A673 (cell line): ENCODE data around the gene AGPAT2. TPM values are rescaled to one million over a fixed set of nuclear protein-coding genes. Genes with fewer than 3 reads are reported as not detected.
A peak's percentile ranks its signal among the peaks of the same experiment; 100 is the strongest.

Source experiments
- Bru-seq: library from RNA; stranded (reverse); fragments of 400-500 nt; gene quantifications from one replicate; lab custom pipeline; 2021; lab: Mats Ljungman, UMichigan
- BruChase-seq, 2 experiments: library from RNA; stranded (reverse); fragments of 400-500 nt; gene quantifications; one replicate each; lab custom pipeline; 2021; lab: Mats Ljungman, UMichigan
- BruUV-seq: library from RNA; stranded (reverse); fragments of 400-500 nt; replicated peaks from 2 replicates; lab custom pipeline; 2021; lab: Mats Ljungman, UMichigan
- CTCF ChIA-PET: fragments of 300-600 bp; sonication (Branson Sonifier 250); formaldehyde crosslinking; loops from one replicate; lab custom pipeline; 2022; ENCODE audit warnings: antibody characterized with exemption; lab: Charles Lee
- POLR2A ChIA-PET: fragments of 300-600 bp; sonication (Branson Sonifier 250); formaldehyde crosslinking; loops from one replicate; lab custom pipeline; 2022; ENCODE audit warnings: antibody characterized with exemption; ENCODE audit not compliant: low non-redundant PET; lab: Charles Lee
- DNase-seq: peaks from one replicate; pipeline ENCODE4 v3.0.0-alpha.2; 2015; ENCODE audit warnings: low spot score
- H3K27ac ChIP-seq: fragments of 200-600 bp; sonication (generic); 2 replicates; pipeline ENCODE4 v1.5.1; 2016; ENCODE audit warnings: mixed run types, low read depth, mild to moderate bottlenecking, mixed read lengths, antibody characterized with exemption, low read length; ENCODE audit not compliant: poor library complexity, severe bottlenecking
- H3K27me3 ChIP-seq: fragments of 200-600 bp; sonication (generic); replicated peaks from 2 replicates; pipeline ENCODE4 v1.6.1; 2017; ENCODE audit warnings: mixed run types, low read depth, mild to moderate bottlenecking, mixed read lengths, antibody characterized with exemption, low read length; ENCODE audit not compliant: insufficient read depth, poor library complexity
- H3K36me3 ChIP-seq: fragments of 200-600 bp; sonication (generic); 2 replicates; pipeline ENCODE4 v1.6.1; 2016; ENCODE audit warnings: mixed run types, mild to moderate bottlenecking, mixed read lengths, antibody characterized with exemption, low read length; ENCODE audit not compliant: insufficient read depth, poor library complexity, severe bottlenecking
- H3K4me1 ChIP-seq: fragments of 200-600 bp; sonication (generic); 2 replicates; pipeline ENCODE4 v1.6.1; 2017; ENCODE audit warnings: mixed run types, mild to moderate bottlenecking, mixed read lengths, antibody characterized with exemption, low read length; ENCODE audit not compliant: insufficient read depth, poor library complexity, severe bottlenecking
- H3K4me3 ChIP-seq: fragments of 200-600 bp; sonication (generic); 2 replicates; pipeline ENCODE4 v1.5.1; 2016; ENCODE audit warnings: low read depth, mixed run types, mild to moderate bottlenecking, mixed read lengths, low read length; ENCODE audit not compliant: poor library complexity, severe bottlenecking
- H3K9me3 ChIP-seq: fragments of 200-600 bp; sonication (generic); 2 replicates; pipeline ENCODE4 v1.6.1; 2016; ENCODE audit warnings: mixed run types, low read depth, mild to moderate bottlenecking, mixed read lengths, antibody characterized with exemption, low read length; ENCODE audit not compliant: poor library complexity, severe bottlenecking
- EZH2 ChIP-seq: fragments of 200-600 bp; sonication (generic); IDR thresholded peaks from 2 replicates; pipeline ENCODE4 v1.6.1; 2017; ENCODE audit warnings: borderline replicate concordance, low read depth, mild to moderate bottlenecking, mixed read lengths, antibody characterized with exemption, low read length; ENCODE audit not compliant: poor library complexity, severe bottlenecking
- intact Hi-C: fragments of 100-400 bp; cut with micrococcal nuclease; formaldehyde crosslinking; loops from one replicate; pipeline ENCODE4 v1.10.0; 2022; ENCODE audit not compliant: unreplicated experiment
- long read RNA-seq: library from polyadenylated mRNA; stranded (forward); transcript quantifications from one replicate; pipeline ENCODE4 v2.0.0, GENCODE V29; 2022
- total RNA-seq: library from RNA; stranded (reverse); gene quantifications from 2 replicates; pipeline ENCODE4 v1.2.3, GENCODE V29; 2021
- TF ChIP-seq, protein P1 (sequence below): fragments of 300-800, 200-600 bp; sonication (generic); conservative IDR thresholded peaks from 2 replicates; pipeline ENCODE4 v1.5.1; 2017; ENCODE audit warnings: low read depth, mild to moderate bottlenecking, antibody characterized with exemption, low read length, moderate library complexity, mixed read lengths

AGPAT2 gene
- total RNA-seq (56.0 and 57.7 TPM in 2 replicates), Bru-seq, nascent RNA (percentile 49 among the genes with signal in this experiment), BruChase-seq, experiment 1, labeled RNA remaining after a 2-hour chase (percentile 54 among the genes with signal in this experiment), BruChase-seq, experiment 2, labeled RNA remaining after a 6-hour chase (percentile 56 among the genes with signal in this experiment)
- long read RNA-seq, transcript AGPAT2-202 (6 exons, 1,512 nt): major isoform, 196 of 228 reads
- long read RNA-seq, transcript AGPAT2-201 (5 exons, 1,391 nt): minor isoform, 20 of 228 reads
- long read RNA-seq, partial matches to known transcripts: 1 of 228 reads
- long read RNA-seq, other reads (novel, unspliced or antisense): 11 of 228 reads

DNA sequence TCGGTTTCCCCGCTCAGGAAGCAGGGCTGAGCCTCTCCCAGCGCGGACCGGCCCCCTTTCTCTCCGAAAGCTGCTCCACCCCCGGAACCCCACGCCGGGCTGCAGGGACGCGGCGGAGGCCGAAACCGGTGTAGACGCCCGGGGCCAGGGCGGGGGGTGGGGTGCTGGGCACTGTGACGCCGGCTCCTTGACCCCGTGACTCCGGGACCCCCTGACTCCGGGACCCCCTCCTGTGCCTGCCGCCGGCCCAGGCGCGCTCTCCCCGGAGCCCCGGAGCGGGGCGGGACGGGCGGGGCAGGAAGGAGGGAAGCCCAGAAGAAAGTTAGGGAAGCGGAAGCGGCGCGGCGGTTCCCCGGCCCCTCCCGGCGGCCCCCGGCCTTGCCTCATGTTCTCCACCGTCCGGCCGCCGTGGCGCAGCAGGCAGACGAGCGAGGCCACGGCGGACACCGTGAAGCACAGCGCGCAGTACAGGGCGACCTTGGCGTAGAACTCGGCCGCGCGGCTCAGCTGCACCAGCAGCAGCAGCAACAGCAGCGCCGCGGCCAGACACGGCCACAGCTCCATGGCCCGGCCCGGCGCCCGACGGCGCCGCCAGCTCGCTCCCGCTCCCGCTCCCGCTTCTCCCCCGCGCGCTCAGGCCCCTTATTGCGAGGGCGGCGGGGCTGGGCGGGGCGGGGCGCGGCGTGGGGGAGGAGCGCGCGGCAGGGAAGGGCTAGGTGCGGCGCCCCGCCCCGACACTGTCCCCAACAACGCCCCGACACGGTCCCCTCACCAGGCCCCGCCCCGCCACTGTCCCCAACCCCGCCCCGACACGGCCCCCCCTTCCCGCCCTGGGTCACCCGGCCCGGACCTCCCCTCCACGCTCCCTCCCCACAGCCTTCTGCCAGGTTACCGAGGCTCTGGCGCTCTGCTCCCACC is at the start of gene AGPAT2:
TSS of gene AGPAT2 (minus strand) at position 664 of the 918 bp plus-strand sequence. CDS start at position 564, 100 bp downstream.
- no peaks in the 10 kb centered on the region for H3K36me3 ChIP-seq
- peak; percentile 82 for DNase-seq
- POLR2A ChIA-PET: no interaction called here
- BruUV-seq: no TSS peak
- H3K9me3 ChIP-seq: no peaks in the 10 kb centered on the region
- TF ChIP-seq EZH2: no peak
- CTCF ChIA-PET: no interaction called here
- intact Hi-C loops: no loop called here
- H3K4me1 ChIP-seq: peaks cover 6% of the 10 kb centered on the region
- H3K27ac ChIP-seq: peak within 1 kb of the TSS; percentile 87
- H3K4me3 ChIP-seq: peak within 1 kb of the TSS; percentile 77
- no peaks in the 10 kb centered on the region for H3K27me3 ChIP-seq

DNA sequence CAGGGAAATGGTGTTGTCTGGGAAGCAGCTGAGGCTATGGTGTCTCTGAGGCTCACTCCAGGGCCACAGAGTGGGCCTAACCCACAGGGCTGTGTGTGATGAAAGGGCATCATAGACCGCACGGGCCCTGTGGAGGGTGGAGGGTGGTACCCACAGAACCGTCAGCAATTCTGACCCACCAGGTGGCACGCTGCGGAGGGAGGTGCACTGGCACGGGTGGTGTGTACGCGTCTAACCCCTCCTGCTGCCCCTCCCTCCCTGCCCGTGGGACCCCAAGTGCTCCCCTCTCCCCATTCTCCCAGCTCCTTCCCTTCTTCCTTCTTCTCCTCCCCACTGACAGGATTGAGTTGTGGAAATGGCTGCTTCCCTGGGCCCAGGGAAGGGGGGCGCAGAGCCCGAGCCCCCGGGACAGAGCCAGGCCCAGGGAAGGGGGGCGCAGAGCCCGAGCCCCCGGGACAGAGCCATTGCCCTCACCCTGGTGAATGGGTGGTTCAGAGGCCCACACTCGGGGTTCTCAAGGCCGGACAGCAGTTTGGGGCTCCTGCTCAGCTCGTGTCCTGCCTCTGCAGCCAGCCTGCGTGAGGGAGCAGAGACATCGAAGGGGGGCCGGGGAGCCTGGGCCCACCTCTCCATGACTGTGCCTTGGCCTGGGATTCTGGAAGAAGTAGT is 48.7 kb upstream of the AGPAT2 start:
- POLR2A ChIA-PET: no interaction called here
- no TSS peak for BruUV-seq
- no peak overlapping the region for H3K4me3 ChIP-seq
- no peak for DNase-seq
- H3K9me3 ChIP-seq: no peaks in the 10 kb centered on the region
- no peaks in the 10 kb centered on the region for H3K36me3 ChIP-seq
- H3K4me1 ChIP-seq: peaks cover under 1% of the 10 kb centered on the region
- no peak for TF ChIP-seq EZH2
- TF ChIP-seq, protein P1, sequence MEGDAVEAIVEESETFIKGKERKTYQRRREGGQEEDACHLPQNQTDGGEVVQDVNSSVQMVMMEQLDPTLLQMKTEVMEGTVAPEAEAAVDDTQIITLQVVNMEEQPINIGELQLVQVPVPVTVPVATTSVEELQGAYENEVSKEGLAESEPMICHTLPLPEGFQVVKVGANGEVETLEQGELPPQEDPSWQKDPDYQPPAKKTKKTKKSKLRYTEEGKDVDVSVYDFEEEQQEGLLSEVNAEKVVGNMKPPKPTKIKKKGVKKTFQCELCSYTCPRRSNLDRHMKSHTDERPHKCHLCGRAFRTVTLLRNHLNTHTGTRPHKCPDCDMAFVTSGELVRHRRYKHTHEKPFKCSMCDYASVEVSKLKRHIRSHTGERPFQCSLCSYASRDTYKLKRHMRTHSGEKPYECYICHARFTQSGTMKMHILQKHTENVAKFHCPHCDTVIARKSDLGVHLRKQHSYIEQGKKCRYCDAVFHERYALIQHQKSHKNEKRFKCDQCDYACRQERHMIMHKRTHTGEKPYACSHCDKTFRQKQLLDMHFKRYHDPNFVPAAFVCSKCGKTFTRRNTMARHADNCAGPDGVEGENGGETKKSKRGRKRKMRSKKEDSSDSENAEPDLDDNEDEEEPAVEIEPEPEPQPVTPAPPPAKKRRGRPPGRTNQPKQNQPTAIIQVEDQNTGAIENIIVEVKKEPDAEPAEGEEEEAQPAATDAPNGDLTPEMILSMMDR: no peak
- H3K27me3 ChIP-seq: no peaks in the 10 kb centered on the region
- CTCF ChIA-PET: no interaction called here
- intact Hi-C loops: no loop called here
- H3K27ac ChIP-seq: no peak overlapping the region

DNA sequence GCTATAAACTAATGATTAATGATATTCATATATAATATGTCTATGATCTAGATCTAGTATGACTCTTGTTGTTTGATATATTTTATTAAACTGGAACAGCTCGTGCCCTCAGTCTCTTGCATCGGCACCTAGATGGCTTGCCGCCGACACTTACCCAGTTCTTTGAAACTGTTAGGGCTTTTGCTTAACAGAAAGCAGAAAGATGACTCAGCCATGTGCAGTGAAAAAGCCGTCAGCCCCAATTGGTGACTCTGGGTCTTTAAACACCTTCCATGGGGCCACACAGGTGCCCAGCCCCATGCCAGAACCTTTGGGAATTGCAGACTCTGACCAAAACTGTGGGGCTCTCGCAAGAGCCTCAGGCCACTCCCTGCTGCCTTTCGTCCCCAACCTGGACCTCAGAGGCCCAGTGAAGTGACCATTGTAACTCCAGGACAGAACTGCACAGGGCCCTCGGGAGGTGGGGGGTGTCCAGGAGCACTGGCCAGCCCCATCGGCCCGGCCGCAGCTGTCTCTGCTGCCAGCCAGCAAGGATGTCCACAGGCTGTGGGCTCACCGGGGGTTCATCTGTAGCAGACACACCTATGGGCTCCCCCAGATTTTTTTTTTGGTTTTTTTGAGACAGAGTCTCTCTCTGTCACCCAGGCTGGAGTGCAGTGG is 47.7 kb upstream of the AGPAT2 start:
- Histone ChIP-seq H3K4me1 (peaks cover 4% of the 10 kb centered on the region), H3K36me3 (no peaks in the 10 kb centered on the region), H3K9me3 (no peaks in the 10 kb centered on the region), H3K4me3 (no peak overlapping the region), H3K27me3 (no peaks in the 10 kb centered on the region), H3K27ac (no peak overlapping the region)
- ChIA-PET POLR2A (no interaction called here), CTCF (no interaction called here)
- BruUV-seq: no TSS peak
- intact Hi-C loops: no loop called here
- DNase-seq: no peak
- TF ChIP-seq, protein P1: no peak
